HCT116 (cell line): ENCODE results near the gene TNRC6C. TPM values are rescaled to one million over a fixed set of nuclear protein-coding genes. Genes with fewer than 3 reads are reported as not detected.

Source experiments
- ATAC-seq: fragments of 200-7000 bp; cut with Tn5 transposase; 2 replicates; pipeline ENCODE4 v1.9.1; 2020; ENCODE audit warnings: mild to moderate bottlenecking, moderate library complexity
- BruUV-seq: library from RNA; stranded (reverse); fragments of 400-500 nt; replicated peaks from 2 replicates; lab custom pipeline; 2021; lab: Mats Ljungman, UMichigan
- CTCF ChIA-PET: fragments of 300-600 bp; sonication (Branson Sonifier 250); formaldehyde crosslinking; loops from one replicate; lab custom pipeline; 2021; ENCODE audit warnings: antibody characterized with exemption; lab: Charles Lee
- POLR2A ChIA-PET: fragments of 300-600, 350-600 bp; sonication (Branson Sonifier 250); formaldehyde crosslinking; loops from one replicate; lab custom pipeline; 2021; ENCODE audit warnings: antibody characterized with exemption; lab: Charles Lee
- RAD21 ChIA-PET, 2 experiments: fragments of 300-600 bp; sonication (Branson Sonifier 250); formaldehyde crosslinking; loops; one replicate each; lab custom pipeline; 2023; ENCODE audit warnings: low total read pairs in 2 of 2; ENCODE audit not compliant: uncharacterized antibody in 2 of 2, unreplicated experiment in 2 of 2, low non-redundant PET in 1 of 2; lab: Charles Lee
- DNase-seq: peaks from one replicate; pipeline ENCODE4 v3.0.0-alpha.2; 2010; ENCODE audit warnings: low read depth, low spot score
- H2AFZ ChIP-seq: fragments of 200-600 bp; shearing (Covaris generic), sonication (generic); 2 replicates; pipeline ENCODE4 v1.6.1; 2017; ENCODE audit warnings: low read depth, mixed run types, mixed read lengths, antibody characterized with exemption, low read length; ENCODE audit not compliant: poor library complexity, severe bottlenecking
- H3K27ac ChIP-seq: 2 replicates; pipeline ENCODE4 v1.5.1; 2012; ENCODE audit warnings: low read depth, low read length
- H3K27me3 ChIP-seq: fragments of 200-600 bp; sonication (generic); 2 replicates; pipeline ENCODE4 v1.6.1; 2016; ENCODE audit warnings: mixed run types, low read length, mixed read lengths; ENCODE audit not compliant: insufficient read depth
- H3K36me3 ChIP-seq, 2 experiments: fragments of 200-500 bp in 1 of 2; fragments of 200-600 bp in 1 of 2; sonication (Bioruptor generic) in 1 of 2; sonication (generic) in 1 of 2; 2 replicates each; pipeline versions ENCODE4 v1.5.1 to v1.6.1; 2014 to 2016; ENCODE audit warnings: low read length in 2 of 2, inconsistent platforms in 1 of 2, mixed read lengths in 1 of 2, mixed run types in 1 of 2; ENCODE audit not compliant: insufficient read depth in 2 of 2, control insufficient read depth in 1 of 2
- H3K4me1 ChIP-seq, 2 experiments: fragments of 200-600 bp in 1 of 2; sonication (generic) in 1 of 2; 2 replicates each; pipeline versions ENCODE4 v1.5.1 to v1.6.1; 2012 to 2017; ENCODE audit warnings: low read length in 2 of 2, inconsistent platforms in 1 of 2, mild to moderate bottlenecking in 1 of 2, mixed read lengths in 1 of 2, mixed run types in 1 of 2, moderate library complexity in 1 of 2; ENCODE audit not compliant: insufficient read depth in 2 of 2, control insufficient read depth in 1 of 2
- H3K4me2 ChIP-seq: fragments of 200-600 bp; sonication (generic); 2 replicates; pipeline ENCODE4 v1.6.1; 2017; ENCODE audit warnings: mixed run types, low read length, mixed read lengths
- H3K4me3 ChIP-seq, 2 experiments: fragments of 200-600 bp in 1 of 2; sonication (generic) in 1 of 2; replicated peaks in 1 of 2; 2 replicates each; pipeline ENCODE4 v1.5.1; 2011 to 2016; ENCODE audit warnings: low read length in 2 of 2, control low read depth in 1 of 2, low read depth in 1 of 2, mild to moderate bottlenecking in 1 of 2, mixed read lengths in 1 of 2, mixed run types in 1 of 2
- H3K79me2 ChIP-seq: fragments of 200-600 bp; sonication (generic); 2 replicates; pipeline ENCODE4 v1.6.1; 2017; ENCODE audit warnings: mild to moderate bottlenecking, mixed run types, low read length, moderate library complexity, mixed read lengths; ENCODE audit not compliant: insufficient read depth
- H3K9ac ChIP-seq: fragments of 200-600 bp; sonication (generic); 2 replicates; pipeline ENCODE4 v1.6.1; 2016; ENCODE audit warnings: low read length, mixed read lengths
- H3K9me2 ChIP-seq: fragments of 200-600 bp; sonication (generic), shearing (Covaris generic); 2 replicates; pipeline ENCODE4 v1.6.1; 2017; ENCODE audit warnings: mixed run types, mild to moderate bottlenecking, moderate library complexity; ENCODE audit not compliant: insufficient read depth
- H3K9me3 ChIP-seq, 2 experiments: fragments of 200-500 bp in 1 of 2; fragments of 200-600 bp in 1 of 2; sonication (Bioruptor generic) in 1 of 2; sonication (generic) in 1 of 2; 2 replicates each; pipeline ENCODE4 v1.6.1; 2014 to 2017; ENCODE audit warnings: low read length in 2 of 2, mixed read lengths in 2 of 2, inconsistent platforms in 1 of 2, low read depth in 1 of 2, mild to moderate bottlenecking in 1 of 2, mixed run types in 1 of 2, moderate library complexity in 1 of 2; ENCODE audit not compliant: control insufficient read depth in 1 of 2, insufficient read depth in 1 of 2
- H4K20me1 ChIP-seq: fragments of 200-600 bp; sonication (generic), shearing (Covaris generic); 2 replicates; pipeline ENCODE4 v1.6.1; 2017; ENCODE audit warnings: mixed run types, mild to moderate bottlenecking, moderate library complexity; ENCODE audit not compliant: insufficient read depth
- ATF3 ChIP-seq: IDR thresholded peaks from 2 replicates; pipeline ENCODE4 v1.6.1; 2012
- CBX3 ChIP-seq: IDR thresholded peaks from 2 replicates; pipeline ENCODE4 v1.6.1; 2012; ENCODE audit warnings: low read depth
- CEBPB ChIP-seq: IDR thresholded peaks from 2 replicates; pipeline ENCODE4 v1.6.1; 2012; ENCODE audit warnings: low read depth
- CTCF ChIP-seq, 3 experiments: fragments of 200-600 bp in 1 of 3; sonication (generic) in 1 of 3; IDR thresholded peaks in 2 of 3; conservative IDR thresholded peaks in 1 of 3; 2 replicates each; pipeline ENCODE4 v1.5.1; 2012 to 2017; ENCODE audit warnings: low read depth in 2 of 3, low read length in 2 of 3, antibody characterized with exemption in 1 of 3, borderline replicate concordance in 1 of 3, control low read depth in 1 of 3, mild to moderate bottlenecking in 1 of 3, mixed read lengths in 1 of 3, mixed run types in 1 of 3, moderate library complexity in 1 of 3; ENCODE audit not compliant: insufficient read depth in 1 of 3
- EGR1 ChIP-seq: IDR thresholded peaks from 2 replicates; pipeline ENCODE4 v1.6.1; 2012; ENCODE audit warnings: low read depth
- ELF1 ChIP-seq: IDR thresholded peaks from 2 replicates; pipeline ENCODE4 v1.6.1; 2012; ENCODE audit warnings: low read depth, borderline replicate concordance
- JUND ChIP-seq: IDR thresholded peaks from 2 replicates; pipeline ENCODE4 v1.6.1; 2012
- MAX ChIP-seq: IDR thresholded peaks from 2 replicates; pipeline ENCODE4 v1.6.1; 2012
- SIN3A ChIP-seq: IDR thresholded peaks from 2 replicates; pipeline ENCODE4 v1.6.1; 2012; ENCODE audit warnings: low read depth
- intact Hi-C: fragments of 100-400 bp; cut with micrococcal nuclease; formaldehyde crosslinking; loops from 2 replicates; pipeline ENCODE4 v1.10.0; 2022
- total RNA-seq: library from RNA; stranded (reverse); gene quantifications from one replicate; pipeline ENCODE4 v1.2.1, GENCODE V29; 2021; ENCODE audit not compliant: unreplicated experiment

TNRC6C gene
- total RNA-seq, 1 experiment from 2014 or later = 23.4 TPM

- DNase-seq (no peak), ATAC-seq (no peak)
- CTCF ChIA-PET = interaction anchor here (4.6 kb wide), 1 partner anchor 12 kb away, joined by 30 read pairs; no protein-coding TSS in a partner anchor
- H3K27me3 ChIP-seq = no peaks in the 10 kb centered on the region
- no peaks in the 10 kb centered on the region for H3K9me3 ChIP-seq
- H3K4me1 ChIP-seq = peaks cover 7 to 29% of the 10 kb centered on the region in 2 experiments
- RAD21 ChIA-PET = no interaction called here
- BruUV-seq = no TSS peak
- no peaks in the 10 kb centered on the region for H3K79me2 ChIP-seq
- H3K27ac ChIP-seq = no peak overlapping the region
- no peaks in the 10 kb centered on the region for H3K36me3 ChIP-seq
- H4K20me1 ChIP-seq = no peaks in the 10 kb centered on the region
- TF ChIP-seq EGR1 = no peak
- no peak for TF ChIP-seq MAX
- no peak for TF ChIP-seq ELF1
- TF ChIP-seq CBX3 = no peak
- TF ChIP-seq SIN3A = no peak
- no peak for TF ChIP-seq JUND
- TF ChIP-seq CEBPB = no peak
- no peak for TF ChIP-seq ATF3
- no peak for TF ChIP-seq CTCF (IDR thresholded peaks at IDR 0.05 in 2 of 3, conservative IDR thresholded peaks at IDR 0.05 in 1 of 3; ENCODE audit: borderline replicate concordance in 1 of 3, insufficient read depth in 1 of 3, low read depth in 2 of 3, low read length in 2 of 3)
- no peak overlapping the region for H3K4me2 ChIP-seq
- no peak overlapping the region for H2AFZ ChIP-seq
- H3K9me2 ChIP-seq = no peaks in the 10 kb centered on the region
- H3K9ac ChIP-seq = no peak overlapping the region
- no peak overlapping the region for H3K4me3 ChIP-seq
- POLR2A ChIA-PET = interaction anchor here (1.3 kb wide), 1 partner anchor 9 kb away, joined by 4 read pairs; no protein-coding TSS in a partner anchor
- intact Hi-C loops = no loop called here
These were observed 73.7 kb downstream of the TNRC6C start for GRCh38 chr17:78032166-78032565.
